Trophoblast cell (in vitro differentiated cells and primary cell): ENCODE measurements around the gene WDR49.

Source experiments
- DNase-seq, 2 donors: peaks; one replicate each; pipeline ENCODE4 v3.0.0-alpha.2; 2016
- H2AFZ ChIP-seq: 2 replicates; pipeline ENCODE4 v1.6.1; 2013; ENCODE audit warnings: low read length, moderate library complexity, mild to moderate bottlenecking; ENCODE audit not compliant: insufficient read depth, poor library complexity
- H2AK5ac ChIP-seq: 2 replicates; pipeline ENCODE4 v1.6.1; 2013; ENCODE audit warnings: mild to moderate bottlenecking, low read length
- H2BK120ac ChIP-seq: 2 replicates; pipeline ENCODE4 v1.6.1; 2013; ENCODE audit warnings: low read length, mild to moderate bottlenecking, moderate library complexity; ENCODE audit not compliant: insufficient read depth, poor library complexity
- H2BK12ac ChIP-seq: 2 replicates; pipeline ENCODE4 v1.6.1; 2013; ENCODE audit warnings: mild to moderate bottlenecking, low read length, moderate library complexity
- H2BK5ac ChIP-seq: 2 replicates; pipeline ENCODE4 v1.6.1; 2013; ENCODE audit warnings: low read length, low read depth, moderate library complexity, mild to moderate bottlenecking; ENCODE audit not compliant: poor library complexity
- H3K14ac ChIP-seq: 2 replicates; pipeline ENCODE4 v1.6.1; 2013; ENCODE audit warnings: mild to moderate bottlenecking, low read length
- H3K18ac ChIP-seq: 2 replicates; pipeline ENCODE4 v1.6.1; 2013; ENCODE audit warnings: mild to moderate bottlenecking, low read length
- H3K23ac ChIP-seq: 2 replicates; pipeline ENCODE4 v1.6.1; 2013; ENCODE audit warnings: low read length
- H3K27ac ChIP-seq: 2 replicates; pipeline ENCODE4 v1.5.1; 2013; ENCODE audit warnings: low read depth, mild to moderate bottlenecking, inconsistent platforms, low read length, moderate library complexity
- H3K27me3 ChIP-seq: 2 replicates; pipeline ENCODE4 v1.6.1; 2013; ENCODE audit warnings: inconsistent platforms, mild to moderate bottlenecking, low read length, moderate library complexity; ENCODE audit not compliant: insufficient read depth
- H3K36me3 ChIP-seq, 2 experiments: 1 replicate in 1 of 2; 2 replicates in 1 of 2; pipeline ENCODE4 v1.6.1; 2013; ENCODE audit warnings: low read length in 2 of 2, mild to moderate bottlenecking in 2 of 2, moderate library complexity in 1 of 2; ENCODE audit not compliant: insufficient read depth in 2 of 2, control insufficient read depth in 1 of 2
- H3K4ac ChIP-seq: 2 replicates; pipeline ENCODE4 v1.6.1; 2013; ENCODE audit warnings: low read depth, mild to moderate bottlenecking, low read length, moderate library complexity
- H3K4me1 ChIP-seq, 2 experiments: 1 replicate in 1 of 2; 2 replicates in 1 of 2; pipeline ENCODE4 v1.6.1; 2013; ENCODE audit warnings: low read length in 2 of 2, mild to moderate bottlenecking in 2 of 2, moderate library complexity in 1 of 2; ENCODE audit not compliant: insufficient read depth in 2 of 2, control insufficient read depth in 1 of 2
- H3K4me2 ChIP-seq: 2 replicates; pipeline ENCODE4 v1.6.1; 2013; ENCODE audit warnings: inconsistent platforms, mild to moderate bottlenecking, low read length, moderate library complexity
- H3K4me3 ChIP-seq: 2 replicates; pipeline ENCODE4 v1.5.1; 2013; ENCODE audit warnings: mild to moderate bottlenecking, low read depth, low read length, inconsistent platforms
- H3K79me1 ChIP-seq: one replicate; pipeline ENCODE4 v1.6.1; 2013; ENCODE audit warnings: low read length
- H3K79me2 ChIP-seq: 2 replicates; pipeline ENCODE4 v1.6.1; 2013; ENCODE audit warnings: low read length, mild to moderate bottlenecking; ENCODE audit not compliant: control insufficient read depth, insufficient read depth, poor library complexity
- H3K9ac ChIP-seq: 2 replicates; pipeline ENCODE4 v1.6.1; 2013; ENCODE audit warnings: mild to moderate bottlenecking, low read length
- H3K9me3 ChIP-seq: 2 replicates; pipeline ENCODE4 v1.6.1; 2013; ENCODE audit warnings: low read depth, mild to moderate bottlenecking, control low read depth, inconsistent platforms, low read length; ENCODE audit not compliant: insufficient read depth
- H4K12ac ChIP-seq: 2 replicates; pipeline ENCODE4 v1.6.1; 2013; ENCODE audit warnings: low read depth, mild to moderate bottlenecking, low read length, moderate library complexity
- H4K8ac ChIP-seq: 2 replicates; pipeline ENCODE4 v1.6.1; 2013; ENCODE audit warnings: low read depth, mild to moderate bottlenecking, low read length, moderate library complexity
- H4K91ac ChIP-seq: one replicate; pipeline ENCODE4 v1.6.1; 2013; ENCODE audit warnings: low read depth, mild to moderate bottlenecking, low read length, moderate library complexity
- WGBS: extraction: QIAGEN DNeasy Blood & Tissue Kit; methylation state at CpG from one replicate; pipeline ENCODE4 v1.1.7; 2013; ENCODE audit warnings: missing lambda C conversion rate; ENCODE audit not compliant: insufficient read length, insufficient coverage; ENCODE audit errors: extremely low coverage; 5-methylcytosine and 5-hydroxymethylcytosine counted together

WDR49 gene

GRCh38 chr3:167602041-167602440, 51.7 kb downstream of the WDR49 start:
- no CpG with 5 or more reads among the region's 2 CpGs for WGBS
- H3K14ac ChIP-seq: no peak overlapping the region
- peaks cover 0 to 2% of the 10 kb centered on the region in 2 experiments for H3K4me1 ChIP-seq
- H4K8ac ChIP-seq: no peak overlapping the region
- H3K4me3 ChIP-seq: no peak overlapping the region
- no peak overlapping the region for H3K4me2 ChIP-seq
- H2AFZ ChIP-seq: no peak overlapping the region
- H3K79me2 ChIP-seq: no peaks in the 10 kb centered on the region
- no peak for DNase-seq
- no peak overlapping the region for H3K9ac ChIP-seq
- no peak overlapping the region for H2AK5ac ChIP-seq
- no peak overlapping the region for H2BK120ac ChIP-seq
- H3K9me3 ChIP-seq: peaks cover 2% of the 10 kb centered on the region
- no peaks in the 10 kb centered on the region for H3K27me3 ChIP-seq
- no peak overlapping the region for H3K18ac ChIP-seq
- H4K91ac ChIP-seq: no peak overlapping the region
- no peak overlapping the region for H2BK5ac ChIP-seq
- no peak overlapping the region for H4K12ac ChIP-seq
- H3K27ac ChIP-seq: no peak overlapping the region
- H3K36me3 ChIP-seq: no peaks in the 10 kb centered on the region
- H2BK12ac ChIP-seq: no peak overlapping the region
- H3K4ac ChIP-seq: no peak overlapping the region
- H3K23ac ChIP-seq: no peak overlapping the region
- no peaks in the 10 kb centered on the region for H3K79me1 ChIP-seq

- Histone ChIP-seq H2BK120ac (no peak overlapping the region), H3K14ac (no peak overlapping the region), H3K79me1 (no peaks in the 10 kb centered on the region), H3K23ac (no peak overlapping the region), H3K36me3 (no peaks in the 10 kb centered on the region), H4K12ac (no peak overlapping the region), H3K18ac (no peak overlapping the region), H3K27me3 (no peaks in the 10 kb centered on the region), H3K4ac (no peak overlapping the region), H3K79me2 (no peaks in the 10 kb centered on the region), H3K9ac (no peak overlapping the region), H4K91ac (no peak overlapping the region), H3K4me1 (no peaks in the 10 kb centered on the region), H3K27ac (no peak overlapping the region), H3K4me2 (no peak overlapping the region), H2AFZ (no peak overlapping the region), H4K8ac (no peak overlapping the region), H2BK12ac (no peak overlapping the region), H2AK5ac (no peak overlapping the region), H2BK5ac (no peak overlapping the region), H3K4me3 (no peak overlapping the region), H3K9me3 (no peaks in the 10 kb centered on the region)
- WGBS: no CpG with 5 or more reads among the region's 3 CpGs
- DNase-seq: no peak
Measured at GRCh38 chr3:167587651-167588050, 66.1 kb downstream of the WDR49 start.

DNA sequence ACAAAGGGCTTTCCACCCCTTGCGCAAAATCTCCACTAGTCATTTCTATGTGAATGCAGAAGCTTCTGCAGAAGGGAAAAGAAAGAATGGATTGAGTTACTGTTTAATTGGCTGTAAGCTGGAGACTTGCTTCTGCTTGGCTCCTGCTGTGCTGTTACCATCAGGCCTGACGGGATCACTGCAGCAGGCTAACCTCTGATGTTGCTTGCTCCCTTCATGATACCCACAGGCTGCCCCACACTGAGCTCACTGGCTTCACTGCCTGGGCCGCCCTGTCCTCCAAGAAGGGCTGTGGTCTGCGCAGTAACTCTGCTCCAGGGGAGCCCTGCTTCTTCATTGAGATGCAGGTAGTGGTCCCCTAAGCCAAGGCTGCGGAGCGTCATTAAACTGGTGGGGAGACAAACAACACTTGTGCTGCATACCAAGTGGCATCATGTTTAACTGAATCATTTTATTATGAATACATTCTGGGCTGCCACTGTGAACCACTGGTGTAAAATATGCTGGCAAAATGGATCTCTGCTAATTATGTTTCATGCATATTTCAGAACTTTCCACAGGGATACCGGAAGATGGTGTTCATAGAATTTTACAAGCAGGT, 78.6 kb downstream of the WDR49 start:
- Histone ChIP-seq H3K27me3 (no peaks in the 10 kb centered on the region), H2BK5ac (no peak overlapping the region), H3K79me2 (no peaks in the 10 kb centered on the region), H3K14ac (no peak overlapping the region), H4K91ac (no peak overlapping the region), H2BK12ac (no peak overlapping the region), H3K27ac (no peak overlapping the region), H4K12ac (no peak overlapping the region), H3K9ac (no peak overlapping the region), H3K23ac (peak overlapping the region; percentile 96), H4K8ac (no peak overlapping the region), H3K4me2 (no peak overlapping the region), H3K4ac (no peak overlapping the region), H3K4me1 (no peaks in the 10 kb centered on the region), H3K79me1 (no peaks in the 10 kb centered on the region), H3K18ac (no peak overlapping the region), H3K36me3 (no peaks in the 10 kb centered on the region), H3K4me3 (no peak overlapping the region), H2BK120ac (no peak overlapping the region), H2AK5ac (no peak overlapping the region), H3K9me3 (no peaks in the 10 kb centered on the region), H2AFZ (no peak overlapping the region)
- DNase-seq: no peak
- WGBS: no CpG with 5 or more reads among the region's 7 CpGs

DNA sequence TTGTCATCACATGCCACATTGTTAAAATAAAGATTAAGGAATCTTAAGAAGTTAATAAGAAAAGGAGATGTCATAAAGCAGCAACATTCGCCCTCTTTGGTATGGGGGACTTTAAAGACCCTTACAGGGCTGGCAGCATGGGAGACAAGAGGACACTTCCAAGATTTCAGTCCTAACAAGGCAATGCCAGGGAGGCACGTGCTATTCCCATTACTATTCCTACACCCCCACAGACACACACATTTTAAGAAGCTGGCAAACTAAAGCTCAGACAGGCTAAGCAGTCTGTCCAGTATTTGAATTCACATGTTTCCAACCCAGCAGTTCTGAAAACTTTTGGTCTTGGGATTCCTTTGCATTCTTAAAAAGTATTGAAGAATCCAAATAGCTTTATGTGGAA, 80.8 kb downstream of the WDR49 start:
- H3K23ac ChIP-seq: no peak overlapping the region
- no CpG with 5 or more reads among the region's 2 CpGs for WGBS

More for the DNA sequence above, 80.8 kb downstream of the WDR49 start:
- no peaks in the 10 kb centered on the region for H3K27me3 ChIP-seq
- no peak overlapping the region for H3K4ac ChIP-seq
- no peak overlapping the region for H4K12ac ChIP-seq
- no peak for DNase-seq
- no peak overlapping the region for H3K4me3 ChIP-seq
- no peak overlapping the region for H3K9ac ChIP-seq
- no peak overlapping the region for H3K18ac ChIP-seq
- no peaks in the 10 kb centered on the region for H3K79me2 ChIP-seq
- no peaks in the 10 kb centered on the region for H3K79me1 ChIP-seq
- H2AFZ ChIP-seq: no peak overlapping the region
- no peaks in the 10 kb centered on the region for H3K9me3 ChIP-seq
- no peak overlapping the region for H4K91ac ChIP-seq
- no peak overlapping the region for H4K8ac ChIP-seq
- H3K14ac ChIP-seq: no peak overlapping the region
- H3K4me1 ChIP-seq: no peaks in the 10 kb centered on the region
- no peak overlapping the region for H2BK120ac ChIP-seq
- no peak overlapping the region for H3K4me2 ChIP-seq
- no peak overlapping the region for H2BK5ac ChIP-seq
- H2BK12ac ChIP-seq: no peak overlapping the region
- no peaks in the 10 kb centered on the region for H3K36me3 ChIP-seq
- H2AK5ac ChIP-seq: no peak overlapping the region
- H3K27ac ChIP-seq: no peak overlapping the region
